H1 (cell line): ENCODE data around the gene KRT13. TPM values are rescaled to one million over a fixed set of nuclear protein-coding genes. Genes with fewer than 3 reads are reported as not detected.

Source experiments
- CTBP2 ChIP-seq: IDR thresholded peaks from 2 replicates; pipeline ENCODE4 v1.7.0; 2011; ENCODE audit warnings: borderline replicate concordance, mild to moderate bottlenecking, moderate library complexity, mixed read lengths, low read length; ENCODE audit not compliant: insufficient read depth, insufficient read length
- EZH2 ChIP-seq: fragments of 200-600 bp; sonication (generic); IDR thresholded peaks from 2 replicates; pipeline ENCODE4 v1.7.1; 2012; ENCODE audit warnings: low read depth, mild to moderate bottlenecking, moderate library complexity, low read length, inconsistent platforms; ENCODE audit not compliant: severe bottlenecking
- RAD21 ChIP-seq, 2 experiments: IDR thresholded peaks in 1 of 2; conservative IDR thresholded peaks in 1 of 2; 2 replicates each; pipeline ENCODE4 v1.6.1; 2011; ENCODE audit warnings: low read depth in 2 of 2, low read length in 2 of 2, improper control_type of control experiment in 1 of 2, inconsistent platforms in 1 of 2, mild to moderate bottlenecking in 1 of 2, moderate library complexity in 1 of 2
- SIX5 ChIP-seq: IDR thresholded peaks from 2 replicates; pipeline ENCODE4 v1.6.1; 2011; ENCODE audit warnings: mild to moderate bottlenecking, low read depth, low read length
- polyA plus RNA-seq, 7 experiments: library from polyadenylated mRNA; depleted of rRNA in 3 of 7; stranded (reverse) in 5 of 7; unstranded in 2 of 7; fragments of >200 nt in 5 of 7; fragments of 200-250 nt in 2 of 7; gene quantifications; 1 replicate in 5 of 7; 2 replicates in 1 of 7; 4 replicates in 1 of 7; pipeline versions ENCODE4 v1.2.1 to v1.2.3, GENCODE V29; 2011 to 2013; ENCODE audit warnings: missing spikeins in 2 of 7, mixed read lengths in 2 of 7
- total RNA-seq: library from RNA; stranded (reverse); fragmentation: NEBNext Ultra II Directional; extraction: Animal tissue kit (Norgen Biotek cat#: 25700); gene quantifications from 2 replicates; pipeline ENCODE4 v1.2.1, GENCODE V29; 2021
- TF ChIP-seq, protein P1 (sequence below): IDR thresholded peaks from 2 replicates; pipeline ENCODE4 v1.6.1; 2012; ENCODE audit warnings: inconsistent platforms
- TF ChIP-seq, protein P2 (sequence below), 3 experiments: IDR thresholded peaks; 1 replicate in 2 of 3; 2 replicates in 1 of 3; pipeline versions ENCODE4 v1.5.1 to v1.6.1; 2011; ENCODE audit warnings: low read length in 3 of 3, mild to moderate bottlenecking in 3 of 3, inconsistent platforms in 2 of 3, low read depth in 1 of 3, moderate library complexity in 1 of 3; ENCODE audit not compliant: insufficient read depth in 1 of 3; ENCODE audit errors: control extremely low read depth in 1 of 3

KRT13 gene
- total and polyA plus RNA-seq, 2 of the 8 experiments (the other 6 are each of a cell fraction or from before 2014, with no cell fraction given), result 0.09 TPM; not detected in 1

DNA sequence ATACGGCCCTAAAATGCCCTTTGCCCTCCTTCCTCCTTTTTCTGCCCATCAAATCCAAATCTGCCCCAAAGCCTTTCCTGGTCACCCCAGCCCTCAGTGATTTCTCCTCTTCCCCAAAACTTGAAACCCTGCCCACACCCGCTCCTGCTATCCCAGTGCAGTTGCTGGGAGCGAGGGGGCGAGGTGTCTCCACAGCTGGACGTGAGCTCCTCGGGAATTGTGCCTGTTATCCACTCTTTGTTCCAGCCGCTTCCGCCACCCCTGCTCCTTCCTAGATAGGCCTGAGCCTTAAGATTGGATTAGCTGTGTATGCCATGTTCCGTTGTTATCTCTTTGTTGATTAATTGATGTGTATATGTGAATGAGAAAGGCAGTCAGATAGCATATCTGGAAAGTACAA, 21.9 kb downstream of the KRT13 start (continued):
- no peak for TF ChIP-seq SIX5
- TF ChIP-seq CTBP2, result no peak
- no peak for TF ChIP-seq RAD21 (IDR thresholded peaks at IDR 0.05 in 1 of 2, conservative IDR thresholded peaks at IDR 0.05 in 1 of 2; ENCODE audit: low read depth in 2 of 2, low read length in 2 of 2)
- TF ChIP-seq, protein P1, sequence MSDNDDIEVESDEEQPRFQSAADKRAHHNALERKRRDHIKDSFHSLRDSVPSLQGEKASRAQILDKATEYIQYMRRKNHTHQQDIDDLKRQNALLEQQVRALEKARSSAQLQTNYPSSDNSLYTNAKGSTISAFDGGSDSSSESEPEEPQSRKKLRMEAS, result no peak
- no peak for TF ChIP-seq EZH2
- TF ChIP-seq, protein P2, sequence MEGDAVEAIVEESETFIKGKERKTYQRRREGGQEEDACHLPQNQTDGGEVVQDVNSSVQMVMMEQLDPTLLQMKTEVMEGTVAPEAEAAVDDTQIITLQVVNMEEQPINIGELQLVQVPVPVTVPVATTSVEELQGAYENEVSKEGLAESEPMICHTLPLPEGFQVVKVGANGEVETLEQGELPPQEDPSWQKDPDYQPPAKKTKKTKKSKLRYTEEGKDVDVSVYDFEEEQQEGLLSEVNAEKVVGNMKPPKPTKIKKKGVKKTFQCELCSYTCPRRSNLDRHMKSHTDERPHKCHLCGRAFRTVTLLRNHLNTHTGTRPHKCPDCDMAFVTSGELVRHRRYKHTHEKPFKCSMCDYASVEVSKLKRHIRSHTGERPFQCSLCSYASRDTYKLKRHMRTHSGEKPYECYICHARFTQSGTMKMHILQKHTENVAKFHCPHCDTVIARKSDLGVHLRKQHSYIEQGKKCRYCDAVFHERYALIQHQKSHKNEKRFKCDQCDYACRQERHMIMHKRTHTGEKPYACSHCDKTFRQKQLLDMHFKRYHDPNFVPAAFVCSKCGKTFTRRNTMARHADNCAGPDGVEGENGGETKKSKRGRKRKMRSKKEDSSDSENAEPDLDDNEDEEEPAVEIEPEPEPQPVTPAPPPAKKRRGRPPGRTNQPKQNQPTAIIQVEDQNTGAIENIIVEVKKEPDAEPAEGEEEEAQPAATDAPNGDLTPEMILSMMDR (IDR thresholded peaks at IDR 0.05; ENCODE audit: control extremely low read depth in 1 of 3, insufficient read depth in 1 of 3, low read depth in 1 of 3, low read length in 3 of 3), result no peak
